AG09309 (cell line): Measurements from ENCODE around the gene ARHGAP26.
A peak's percentile ranks its signal among the peaks of the same experiment; 100 is the strongest.

ENCODE experiments used
- DNase-seq: peaks from one replicate; pipeline ENCODE4 v3.0.0-alpha.2; 2010; ENCODE audit warnings: low read depth
- H3K4me3 ChIP-seq: 2 replicates; pipeline ENCODE4 v1.5.1; 2011; ENCODE audit warnings: mild to moderate bottlenecking, low read depth, low read length, moderate library complexity; ENCODE audit not compliant: control insufficient read depth
- TF ChIP-seq, protein P1 (sequence below): IDR thresholded peaks from 2 replicates; pipeline ENCODE4 v1.5.1; 2011; ENCODE audit warnings: mild to moderate bottlenecking, low read depth, low read length, inconsistent platforms; ENCODE audit not compliant: insufficient read depth, control insufficient read depth; ENCODE audit errors: missing control alignments

Gene ARHGAP26

DNA sequence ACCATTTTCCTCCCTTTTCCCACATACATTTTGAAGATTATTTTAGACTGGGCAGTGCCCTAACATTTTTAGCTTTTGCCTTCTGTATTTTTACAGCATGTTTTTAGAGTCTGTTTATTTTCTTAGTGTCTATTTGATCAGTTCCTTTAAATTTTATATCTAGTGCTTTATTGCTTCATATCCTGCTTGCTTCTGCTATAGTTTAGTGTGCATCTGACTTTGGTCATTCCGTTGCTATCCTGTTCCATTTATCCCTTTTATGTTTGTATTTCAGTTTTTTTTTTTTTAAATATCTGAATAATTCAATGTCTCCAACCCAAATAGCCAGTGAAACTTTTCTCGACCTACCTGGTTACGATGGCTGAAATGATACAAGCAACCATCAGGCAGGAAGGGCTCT is 203.8 kb downstream of the ARHGAP26 start:
- no peak overlapping the region for H3K4me3 ChIP-seq
- TF ChIP-seq, protein P1, sequence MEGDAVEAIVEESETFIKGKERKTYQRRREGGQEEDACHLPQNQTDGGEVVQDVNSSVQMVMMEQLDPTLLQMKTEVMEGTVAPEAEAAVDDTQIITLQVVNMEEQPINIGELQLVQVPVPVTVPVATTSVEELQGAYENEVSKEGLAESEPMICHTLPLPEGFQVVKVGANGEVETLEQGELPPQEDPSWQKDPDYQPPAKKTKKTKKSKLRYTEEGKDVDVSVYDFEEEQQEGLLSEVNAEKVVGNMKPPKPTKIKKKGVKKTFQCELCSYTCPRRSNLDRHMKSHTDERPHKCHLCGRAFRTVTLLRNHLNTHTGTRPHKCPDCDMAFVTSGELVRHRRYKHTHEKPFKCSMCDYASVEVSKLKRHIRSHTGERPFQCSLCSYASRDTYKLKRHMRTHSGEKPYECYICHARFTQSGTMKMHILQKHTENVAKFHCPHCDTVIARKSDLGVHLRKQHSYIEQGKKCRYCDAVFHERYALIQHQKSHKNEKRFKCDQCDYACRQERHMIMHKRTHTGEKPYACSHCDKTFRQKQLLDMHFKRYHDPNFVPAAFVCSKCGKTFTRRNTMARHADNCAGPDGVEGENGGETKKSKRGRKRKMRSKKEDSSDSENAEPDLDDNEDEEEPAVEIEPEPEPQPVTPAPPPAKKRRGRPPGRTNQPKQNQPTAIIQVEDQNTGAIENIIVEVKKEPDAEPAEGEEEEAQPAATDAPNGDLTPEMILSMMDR = no peak
- DNase-seq = no peak

DNA sequence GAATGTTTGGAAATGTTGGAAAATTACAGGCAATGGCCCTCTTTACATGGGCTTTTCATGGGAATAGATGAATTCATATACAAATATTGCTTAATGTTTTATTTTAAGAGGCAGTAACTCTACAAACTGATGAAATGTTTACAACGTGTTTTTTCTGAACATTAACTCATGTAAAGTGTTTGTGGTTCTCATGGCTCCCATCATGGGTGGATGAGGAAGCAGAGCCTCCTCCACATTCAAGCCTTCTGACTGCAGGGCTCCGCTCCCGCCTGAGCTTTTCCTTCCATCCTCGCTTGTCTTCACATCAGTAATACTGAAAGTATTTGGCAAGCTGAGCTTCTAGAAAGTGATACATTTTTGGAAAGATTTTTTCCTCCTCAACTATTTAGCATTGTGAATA is 204.2 kb downstream of the ARHGAP26 start:
- TF ChIP-seq, protein P1 = no peak
- DNase-seq = no peak
- no peak overlapping the region for H3K4me3 ChIP-seq

DNA sequence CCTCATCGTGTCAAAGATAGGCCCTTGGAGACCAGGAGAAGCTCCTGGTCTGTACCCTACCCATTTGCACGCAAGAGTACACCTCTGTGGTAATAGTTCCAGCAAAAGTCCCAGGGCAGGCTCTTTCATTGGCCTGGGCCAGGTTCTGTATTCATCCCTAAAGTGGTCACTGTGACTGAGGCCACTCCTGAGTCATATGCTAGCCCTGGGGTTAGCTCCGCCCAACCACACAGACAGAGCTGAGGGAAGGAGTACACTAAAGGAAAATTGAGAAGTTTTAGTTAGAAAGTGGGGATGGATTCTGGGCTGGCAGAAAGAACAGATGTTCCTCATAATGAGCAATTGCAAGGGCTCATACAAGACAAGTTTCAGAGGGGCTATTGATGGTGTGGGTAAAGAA is 206.7 kb downstream of the ARHGAP26 start:
- TF ChIP-seq, protein P1 = no peak
- no peak overlapping the region for H3K4me3 ChIP-seq
- no peak for DNase-seq

DNA sequence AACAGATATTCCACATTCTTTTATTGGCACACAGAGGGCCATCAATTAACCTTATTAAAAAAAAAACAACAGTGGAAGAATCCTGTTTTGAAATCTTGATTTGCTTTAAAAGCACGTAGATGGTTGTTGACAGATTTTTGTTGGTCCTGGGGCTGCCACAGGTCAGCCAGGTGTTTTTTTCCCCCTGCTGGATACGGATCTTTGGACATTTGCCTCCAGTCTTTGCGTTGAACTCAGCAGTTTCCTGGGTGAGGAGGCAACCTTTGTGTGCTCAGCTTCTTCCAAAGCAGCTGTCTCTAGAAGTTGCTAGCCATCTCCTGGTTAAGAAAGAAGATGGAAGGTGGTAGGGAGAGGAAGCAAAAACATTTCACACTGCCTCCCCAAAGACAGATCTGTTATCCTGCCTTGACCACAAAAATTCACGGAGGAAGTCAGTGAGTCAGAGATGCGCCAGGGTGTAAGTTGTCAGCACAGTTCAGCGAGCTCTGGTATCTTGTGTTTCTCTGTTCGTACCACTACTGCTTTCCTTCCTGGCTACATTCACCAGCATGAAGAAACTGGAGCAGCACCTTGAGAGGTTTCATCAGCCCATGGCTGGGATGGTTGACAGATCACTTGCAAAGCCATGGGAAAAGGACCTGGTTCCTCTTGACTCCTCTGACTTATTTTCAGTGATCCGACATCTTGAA is 207.3 kb downstream of the ARHGAP26 start:
- TF ChIP-seq, protein P1 = no peak
- no peak overlapping the region for H3K4me3 ChIP-seq
- DNase-seq = peak; percentile 76

DNA sequence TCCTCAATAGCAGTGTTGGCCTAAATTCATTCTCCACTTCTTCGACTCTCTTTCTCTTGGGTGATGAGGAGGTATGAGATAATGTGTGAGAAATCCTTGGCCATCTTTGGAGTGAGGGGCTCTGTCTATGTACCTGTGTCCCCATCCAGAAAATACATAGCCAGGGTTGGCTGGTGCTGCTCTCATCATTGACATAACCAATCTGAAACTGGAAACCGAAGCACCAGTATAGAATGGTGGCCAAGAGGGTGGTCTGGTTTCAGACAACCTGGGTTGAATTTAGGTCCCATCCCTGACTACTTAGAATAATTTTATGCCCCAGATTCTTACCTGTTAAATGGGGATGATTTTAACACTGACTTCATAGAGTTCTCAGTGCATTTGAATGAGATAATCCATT is 208.1 kb downstream of the ARHGAP26 start:
- TF ChIP-seq, protein P1 = no peak
- no peak overlapping the region for H3K4me3 ChIP-seq
- DNase-seq = no peak

DNA sequence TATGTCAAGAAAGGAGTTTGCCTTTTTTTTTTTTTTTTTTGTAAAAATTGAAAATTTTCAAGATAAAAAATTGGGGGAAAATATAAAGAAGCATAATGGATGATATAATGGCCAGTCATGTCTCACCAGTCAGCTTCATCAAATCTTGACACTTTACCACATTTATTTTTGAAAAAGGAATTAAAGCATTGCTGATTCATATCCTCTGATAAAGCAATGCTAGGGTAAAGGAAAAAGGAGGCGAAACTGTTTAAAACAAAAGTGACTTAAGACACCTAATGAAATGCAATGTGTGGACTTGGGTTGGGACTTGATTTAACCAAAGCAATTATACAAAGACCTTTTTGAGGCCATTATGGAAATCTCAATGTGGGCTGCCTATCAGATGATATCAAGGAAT is 208.5 kb downstream of the ARHGAP26 start:
- no peak for DNase-seq
- TF ChIP-seq, protein P1 = no peak
- H3K4me3 ChIP-seq = no peak overlapping the region
